ENCODE data around the gene MAP3K13. TPM values are rescaled to one million over a fixed set of nuclear protein-coding genes. Genes with fewer than 3 reads are reported as not detected.

Gene MAP3K13
- polyA plus RNA-seq, 1 donor (not counting 4 experiments of a cell fraction or from before 2014, with no cell fraction given), result 23.0 TPM

DNA sequence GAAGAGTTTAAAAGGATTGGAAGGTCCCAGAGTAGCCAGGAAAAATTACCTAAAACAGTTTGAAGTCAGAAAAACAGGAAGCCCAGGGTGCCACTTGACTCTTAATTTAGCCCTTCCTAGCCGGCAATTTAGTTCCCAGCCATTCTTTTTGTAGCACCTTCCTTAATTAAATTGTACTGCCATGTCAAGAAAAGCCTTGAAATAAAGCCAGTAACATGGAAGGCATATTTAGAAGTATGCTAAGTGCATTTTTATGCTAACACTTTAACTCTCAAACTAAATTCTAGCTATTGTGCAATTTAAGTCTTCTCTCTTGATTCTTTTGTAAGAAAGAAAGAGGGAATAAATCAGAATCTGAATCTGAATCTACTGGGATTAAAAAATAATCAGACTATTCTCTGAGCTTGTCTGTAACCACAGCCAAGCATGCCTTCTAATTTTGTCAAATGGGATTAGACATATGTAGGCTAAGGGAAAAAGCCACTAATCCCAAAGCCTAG lies 43.2 kb downstream of the MAP3K13 start:
- no peaks in the 10 kb centered on the region for H4K20me1 ChIP-seq (ENCODE audit: control insufficient read depth, extremely low read depth, insufficient read depth, low read length)
- DNase-seq (ENCODE audit: low read depth, low spot score), result no peak
- H3K4me3 ChIP-seq (ENCODE audit: control insufficient read depth in 2 of 3, extremely low read depth in 1 of 3, insufficient read depth in 2 of 3, low read depth in 1 of 3, low read length in 3 of 3), result no peak overlapping the region
- H3K27ac ChIP-seq (ENCODE audit: control insufficient read depth, insufficient read depth, low read length), result no peak overlapping the region
- TF ChIP-seq CTCF (optimal IDR thresholded peaks at IDR 0.05 in 1 of 3, IDR thresholded peaks at IDR 0.05 in 1 of 3, conservative IDR thresholded peaks at IDR 0.05 in 1 of 3; ENCODE audit: extremely low read depth in 1 of 3, insufficient read depth in 2 of 3, low read length in 3 of 3) (no peak), EZH2 (IDR thresholded peaks at IDR 0.05; ENCODE audit: low read length) (no peak)
- H3K9ac ChIP-seq (ENCODE audit: control insufficient read depth, extremely low read depth, insufficient read depth, low read length), result no peak overlapping the region
- H3K27me3 ChIP-seq (ENCODE audit: control insufficient read depth, extremely low read depth, insufficient read depth, low read length), result no peaks in the 10 kb centered on the region
- no peaks in the 10 kb centered on the region for H3K9me3 ChIP-seq (ENCODE audit: control insufficient read depth, low read depth, low read length)
- peaks cover 23% of the 10 kb centered on the region for H3K4me1 ChIP-seq (ENCODE audit: control insufficient read depth, extremely low read depth, insufficient read depth, low read length)
- no peaks in the 10 kb centered on the region for H3K36me3 ChIP-seq (ENCODE audit: control insufficient read depth in 2 of 2, extremely low read depth in 1 of 2, insufficient read depth in 2 of 2, low read length in 2 of 2)
- dilution Hi-C loops (cut with MboI; ENCODE audit: extremely low pct_ligation_motif_present, low sequenced_read_pairs), result no loop called here
- no peak for FAIRE-seq
- H2AFZ ChIP-seq (ENCODE audit: control insufficient read depth, low read length), result no peak overlapping the region
- H3K4me2 ChIP-seq (ENCODE audit: control insufficient read depth, extremely low read depth, insufficient read depth, low read depth, low read length), result no peak overlapping the region
- H3K79me2 ChIP-seq (ENCODE audit: control insufficient read depth, insufficient read depth, low read length), result no peaks in the 10 kb centered on the region
- H3K9me1 ChIP-seq (ENCODE audit: control insufficient read depth, extremely low read depth, insufficient read depth, low read length), result no peaks in the 10 kb centered on the region

GRCh38 chr3:185409957-185410356 lies 47.0 kb downstream of the MAP3K13 start:
- Histone ChIP-seq H3K9ac (ENCODE audit: control insufficient read depth, extremely low read depth, insufficient read depth, low read length) (no peak overlapping the region), H3K36me3 (ENCODE audit: control insufficient read depth in 2 of 2, extremely low read depth in 1 of 2, insufficient read depth in 2 of 2, low read length in 2 of 2) (no peaks in the 10 kb centered on the region), H3K4me2 (ENCODE audit: control insufficient read depth, extremely low read depth, insufficient read depth, low read depth, low read length) (no peak overlapping the region), H3K4me3 (ENCODE audit: control insufficient read depth in 2 of 3, extremely low read depth in 1 of 3, insufficient read depth in 2 of 3, low read depth in 1 of 3, low read length in 3 of 3) (no peak overlapping the region), H3K4me1 (ENCODE audit: control insufficient read depth, extremely low read depth, insufficient read depth, low read length) (peaks cover 9% of the 10 kb centered on the region), H3K27ac (ENCODE audit: control insufficient read depth, insufficient read depth, low read length) (no peak overlapping the region), H3K79me2 (ENCODE audit: control insufficient read depth, insufficient read depth, low read length) (no peaks in the 10 kb centered on the region), H3K27me3 (ENCODE audit: control insufficient read depth, extremely low read depth, insufficient read depth, low read length) (no peaks in the 10 kb centered on the region), H4K20me1 (ENCODE audit: control insufficient read depth, extremely low read depth, insufficient read depth, low read length) (no peaks in the 10 kb centered on the region), H3K9me3 (ENCODE audit: control insufficient read depth, low read depth, low read length) (no peaks in the 10 kb centered on the region), H2AFZ (ENCODE audit: control insufficient read depth, low read length) (no peak overlapping the region), H3K9me1 (ENCODE audit: control insufficient read depth, extremely low read depth, insufficient read depth, low read length) (no peaks in the 10 kb centered on the region)
- FAIRE-seq (no peak), DNase-seq (ENCODE audit: low read depth, low spot score) (no peak)
- TF ChIP-seq EZH2 (IDR thresholded peaks at IDR 0.05; ENCODE audit: low read length), result no peak
- TF ChIP-seq CTCF (optimal IDR thresholded peaks at IDR 0.05 in 1 of 3, IDR thresholded peaks at IDR 0.05 in 1 of 3, conservative IDR thresholded peaks at IDR 0.05 in 1 of 3; ENCODE audit: extremely low read depth in 1 of 3, insufficient read depth in 2 of 3, low read length in 3 of 3), result no peak
- dilution Hi-C loops (cut with MboI; ENCODE audit: extremely low pct_ligation_motif_present, low sequenced_read_pairs), result no loop called here
